Midbrain (tissue), 1 donor: ENCODE results near the gene HRH2.

Experiments used
- DNase-seq: peaks from one replicate; lab custom pipeline; 2025; lab: John Stamatoyannopoulos, UW

The HRH2 gene

DNA sequence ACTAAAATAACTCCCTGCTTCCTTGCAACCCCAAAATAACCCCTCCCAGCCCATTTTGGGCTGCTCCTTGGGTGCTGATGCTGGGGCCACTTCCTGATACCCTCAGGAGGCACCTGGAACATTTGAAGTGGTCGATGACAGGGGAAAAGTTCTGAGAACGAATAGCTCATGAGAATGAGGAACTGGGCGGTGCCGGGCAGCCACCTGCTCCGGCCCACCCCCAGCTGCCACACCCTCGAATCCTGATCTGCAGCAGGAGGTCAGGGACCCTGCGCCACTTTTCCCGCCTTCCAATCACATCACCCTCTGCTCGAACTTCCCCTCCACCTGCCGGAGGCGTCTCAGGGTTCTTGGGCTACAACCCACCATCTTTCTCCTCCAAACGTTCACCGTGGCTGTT is 19.7 kb downstream of the HRH2 start:
- DNase-seq, result no peak

DNA sequence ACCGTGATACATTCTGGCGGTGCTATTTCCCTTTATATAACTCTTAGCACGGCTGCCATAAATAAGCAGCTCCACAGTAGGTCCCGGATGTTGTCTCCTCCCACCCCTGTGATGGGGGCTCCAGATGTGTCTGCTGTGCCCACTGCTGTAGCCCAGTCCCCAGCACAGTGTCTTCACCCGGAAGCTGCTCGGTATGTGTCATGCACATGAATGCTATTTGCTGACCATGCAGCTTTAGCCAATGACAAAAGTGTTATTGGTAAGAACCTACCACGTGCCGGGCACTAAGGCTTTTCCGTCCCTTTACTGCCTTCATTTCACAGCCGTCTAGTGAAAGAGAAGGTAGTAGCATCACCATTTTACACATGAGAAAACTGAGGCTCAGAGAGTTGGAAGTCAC is 20.2 kb downstream of the HRH2 start:
- no peak for DNase-seq

DNA sequence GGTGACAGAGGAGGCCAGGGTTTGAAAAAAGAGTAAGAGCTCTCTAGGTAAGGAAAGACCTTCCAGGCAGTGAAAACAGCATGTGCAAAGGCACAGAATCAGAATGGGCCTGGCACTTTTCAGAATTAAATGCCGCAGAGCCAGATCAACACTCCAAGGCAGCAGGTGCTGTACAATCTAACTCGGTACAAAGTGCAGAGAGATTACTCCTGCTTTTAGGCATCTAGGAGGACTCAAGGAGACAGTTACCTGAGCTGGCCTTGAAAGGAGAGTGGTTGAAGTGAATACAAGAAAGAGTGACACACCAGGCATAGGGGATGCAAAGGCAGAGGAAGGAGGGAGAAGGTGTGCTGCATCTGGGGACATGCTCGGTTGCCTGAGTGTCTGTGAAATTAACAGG is 21.5 kb downstream of the HRH2 start:
- no peak for DNase-seq

DNA sequence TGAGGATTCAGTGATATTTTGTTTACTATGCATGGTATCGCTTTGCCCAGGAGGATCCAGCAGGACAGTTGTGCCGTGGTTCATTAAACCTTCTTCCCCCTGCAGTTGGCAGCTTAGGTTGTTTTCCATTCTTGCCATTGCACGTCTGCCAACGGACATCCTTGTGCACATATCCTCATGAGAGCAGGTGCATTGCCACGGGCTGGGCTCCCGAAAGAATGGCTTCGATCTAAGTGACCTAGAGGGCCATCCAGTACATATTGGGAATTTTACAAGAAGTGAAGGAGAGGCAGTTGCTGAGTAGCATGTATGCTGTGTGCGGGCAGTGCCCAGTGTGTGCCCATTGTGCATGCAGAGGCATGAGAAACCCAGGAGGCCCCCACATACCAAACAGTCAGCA is 22.1 kb downstream of the HRH2 start:
- DNase-seq, result no peak

DNA sequence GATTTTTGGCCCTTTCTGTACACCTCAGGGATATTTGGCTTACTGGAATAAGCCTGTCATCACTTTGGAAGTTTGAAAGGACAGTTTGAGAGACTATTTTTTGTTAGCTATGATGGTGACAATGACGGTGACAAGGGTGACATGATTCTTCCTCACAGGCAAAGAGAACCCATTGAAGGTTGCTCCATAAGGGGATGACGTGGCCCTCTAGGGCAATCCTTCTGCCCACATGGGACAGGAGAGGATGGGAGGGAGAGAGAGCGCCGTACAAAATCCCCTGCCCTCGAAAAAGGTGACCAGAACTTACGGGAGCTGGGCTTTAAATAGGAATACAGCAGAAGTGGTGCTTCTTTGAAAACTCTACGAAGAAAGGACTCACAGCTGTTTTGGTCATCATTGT is 22.6 kb downstream of the HRH2 start:
- no peak for DNase-seq

DNA sequence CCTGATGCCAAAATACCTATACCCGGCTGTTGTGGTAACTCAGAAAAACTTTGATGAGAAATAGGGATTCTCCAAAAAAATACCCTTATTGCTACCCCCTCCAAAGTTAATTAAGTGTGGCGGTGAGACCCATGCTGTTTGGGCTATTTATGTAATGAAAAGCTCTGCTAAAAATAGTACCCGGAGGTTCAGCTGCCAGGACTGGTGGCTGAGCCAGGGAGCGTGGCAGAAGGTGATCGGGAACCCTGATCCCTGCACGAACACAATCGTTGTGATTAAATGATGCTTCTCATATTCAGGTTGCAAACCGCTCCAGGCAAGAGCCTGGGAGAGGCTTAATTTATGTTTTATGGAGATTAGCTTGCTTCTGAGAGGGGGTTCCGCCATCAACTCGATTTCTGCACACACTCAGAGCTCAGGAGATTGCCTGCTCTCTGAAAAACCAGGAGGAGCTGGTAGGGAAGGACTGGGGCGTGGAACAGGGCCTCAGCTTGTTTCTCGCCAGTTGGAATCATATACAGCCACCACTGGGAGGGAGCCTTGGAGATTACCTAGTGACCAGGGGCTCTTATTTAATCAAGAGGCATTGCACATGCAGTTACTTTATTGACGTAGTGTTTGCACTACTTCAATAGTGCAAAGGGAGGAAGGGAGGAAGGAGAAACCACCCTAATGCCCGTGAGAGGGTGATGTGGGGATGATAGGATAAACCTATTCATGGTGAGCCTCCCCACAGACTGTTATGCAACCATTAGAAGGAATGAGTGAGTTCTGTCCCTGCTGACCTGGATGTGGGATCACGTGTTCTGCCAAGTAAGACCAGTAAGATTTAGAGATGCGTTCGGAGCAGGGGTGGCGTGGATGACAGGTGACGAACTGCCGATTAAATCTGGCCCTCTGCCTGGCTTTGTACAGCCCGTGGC is 23.4 kb downstream of the HRH2 start:
- DNase-seq, result no peak

DNA sequence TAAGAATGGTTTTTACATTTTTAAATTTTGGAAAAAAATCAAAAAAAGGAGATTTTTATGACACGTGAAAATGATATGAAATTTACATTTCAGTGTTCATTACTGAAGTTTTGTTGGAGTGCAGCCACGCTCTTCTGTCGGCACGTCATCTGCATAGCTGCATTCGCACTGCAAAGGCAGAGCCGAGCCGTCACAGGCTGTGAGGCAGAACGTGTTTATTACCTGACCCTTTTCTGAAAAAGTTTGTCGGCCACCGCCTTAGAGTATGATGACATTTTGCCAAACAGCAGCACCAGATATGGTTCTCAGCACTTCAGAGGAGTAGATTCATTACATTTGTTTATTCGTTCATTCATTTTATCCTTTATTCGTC is 24.1 kb downstream of the HRH2 start:
- DNase-seq, result no peak

DNA sequence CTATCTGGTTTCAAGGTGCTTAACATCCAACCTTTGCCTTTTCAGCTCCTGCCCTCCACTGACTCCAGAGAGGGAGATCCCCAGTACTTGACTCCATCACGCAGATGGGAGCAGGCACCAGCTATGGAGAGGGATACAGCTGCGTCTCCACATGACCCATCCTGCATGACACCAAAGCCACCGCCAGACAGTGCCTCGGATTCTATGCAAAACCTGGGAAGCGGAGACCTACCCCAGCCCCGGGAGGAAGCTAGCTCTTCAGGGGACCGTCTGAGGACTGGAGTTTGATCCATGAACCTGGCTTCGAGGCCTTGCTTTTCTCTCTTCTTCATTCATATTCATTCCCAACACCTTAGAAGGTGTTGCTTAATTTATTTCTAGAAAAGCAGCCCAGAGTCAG is 24.8 kb downstream of the HRH2 start:
- DNase-seq, result no peak

DNA sequence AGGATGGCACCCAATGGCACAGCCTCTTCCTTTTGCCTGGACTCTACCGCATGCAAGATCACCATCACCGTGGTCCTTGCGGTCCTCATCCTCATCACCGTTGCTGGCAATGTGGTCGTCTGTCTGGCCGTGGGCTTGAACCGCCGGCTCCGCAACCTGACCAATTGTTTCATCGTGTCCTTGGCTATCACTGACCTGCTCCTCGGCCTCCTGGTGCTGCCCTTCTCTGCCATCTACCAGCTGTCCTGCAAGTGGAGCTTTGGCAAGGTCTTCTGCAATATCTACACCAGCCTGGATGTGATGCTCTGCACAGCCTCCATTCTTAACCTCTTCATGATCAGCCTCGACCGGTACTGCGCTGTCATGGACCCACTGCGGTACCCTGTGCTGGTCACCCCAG is 25.4 kb downstream of the HRH2 start:
- DNase-seq, result no peak

DNA sequence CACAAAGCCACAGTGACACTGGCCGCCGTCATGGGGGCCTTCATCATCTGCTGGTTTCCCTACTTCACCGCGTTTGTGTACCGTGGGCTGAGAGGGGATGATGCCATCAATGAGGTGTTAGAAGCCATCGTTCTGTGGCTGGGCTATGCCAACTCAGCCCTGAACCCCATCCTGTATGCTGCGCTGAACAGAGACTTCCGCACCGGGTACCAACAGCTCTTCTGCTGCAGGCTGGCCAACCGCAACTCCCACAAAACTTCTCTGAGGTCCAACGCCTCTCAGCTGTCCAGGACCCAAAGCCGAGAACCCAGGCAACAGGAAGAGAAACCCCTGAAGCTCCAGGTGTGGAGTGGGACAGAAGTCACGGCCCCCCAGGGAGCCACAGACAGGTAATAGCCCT is 26.1 kb downstream of the HRH2 start:
- DNase-seq, result no peak

DNA sequence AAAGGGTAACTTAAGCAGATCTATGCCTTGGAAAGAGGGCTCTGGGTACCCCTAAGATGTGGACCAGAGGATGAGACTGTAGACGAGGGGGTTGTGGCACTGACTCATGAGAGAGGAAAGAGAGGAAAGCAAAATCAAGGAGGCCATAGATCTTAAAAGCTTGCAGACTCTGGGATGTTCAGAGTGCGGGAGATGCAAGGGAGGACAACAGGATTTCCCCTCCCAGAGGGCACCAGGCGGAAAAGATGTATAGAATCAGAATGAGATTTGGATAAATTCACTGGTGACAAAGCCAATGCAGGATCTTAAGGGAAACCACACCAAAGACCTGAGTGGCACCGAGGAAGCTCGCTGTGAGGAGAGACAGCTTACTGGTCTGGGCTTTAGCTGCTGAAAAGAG is 27.1 kb downstream of the HRH2 start:
- no peak for DNase-seq

DNA sequence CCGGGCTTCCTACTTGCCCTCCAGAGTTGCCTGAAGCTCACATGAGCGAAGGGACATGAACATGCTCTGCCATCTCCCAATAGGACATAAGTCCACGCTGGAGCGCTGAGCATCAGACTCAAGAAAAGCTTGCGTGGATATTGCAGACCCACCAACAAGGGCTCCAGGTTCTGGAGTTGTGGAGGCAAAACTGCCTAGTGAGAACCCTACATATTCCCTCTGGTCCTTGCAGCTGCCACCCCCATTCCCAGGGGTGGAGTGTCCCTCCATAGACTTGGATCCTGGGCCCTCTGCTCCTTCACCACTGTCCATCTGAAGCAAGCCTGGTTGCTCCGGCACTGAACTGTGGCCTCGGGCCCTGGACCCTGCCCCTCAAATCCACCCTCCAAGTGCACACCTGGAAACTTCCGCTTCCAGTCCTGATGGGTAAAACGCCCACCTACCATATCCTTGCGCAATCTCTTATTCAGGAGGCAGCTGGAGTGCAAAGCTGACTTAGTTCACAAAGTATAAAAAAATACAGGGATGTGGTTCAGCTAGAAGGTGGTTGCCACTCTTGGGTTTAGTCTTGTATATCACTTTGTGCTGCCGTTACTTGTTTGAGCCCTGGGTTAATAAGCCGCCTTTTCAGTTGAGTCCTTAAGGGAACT is 28.0 kb downstream of the HRH2 start:
- no peak for DNase-seq

DNA sequence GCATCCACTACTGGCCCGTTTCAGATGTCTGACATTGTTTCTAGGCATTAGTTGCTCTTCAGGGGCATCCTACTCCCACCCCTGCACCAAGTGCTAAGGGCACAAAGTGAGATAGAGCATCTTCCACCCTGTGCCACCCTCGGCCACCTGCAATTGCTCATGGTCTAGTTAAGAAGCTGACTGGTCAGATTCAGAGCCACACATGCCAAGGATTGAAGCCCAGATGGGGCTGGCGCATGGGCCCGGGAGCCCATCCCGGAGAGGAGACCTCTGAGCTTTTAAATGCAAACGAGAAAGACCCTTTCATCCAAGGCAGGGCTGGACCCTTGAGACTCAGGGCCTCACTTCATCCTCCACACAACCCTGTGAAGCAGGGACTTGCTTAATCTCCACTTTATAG is 28.5 kb downstream of the HRH2 start:
- DNase-seq, result no peak

DNA sequence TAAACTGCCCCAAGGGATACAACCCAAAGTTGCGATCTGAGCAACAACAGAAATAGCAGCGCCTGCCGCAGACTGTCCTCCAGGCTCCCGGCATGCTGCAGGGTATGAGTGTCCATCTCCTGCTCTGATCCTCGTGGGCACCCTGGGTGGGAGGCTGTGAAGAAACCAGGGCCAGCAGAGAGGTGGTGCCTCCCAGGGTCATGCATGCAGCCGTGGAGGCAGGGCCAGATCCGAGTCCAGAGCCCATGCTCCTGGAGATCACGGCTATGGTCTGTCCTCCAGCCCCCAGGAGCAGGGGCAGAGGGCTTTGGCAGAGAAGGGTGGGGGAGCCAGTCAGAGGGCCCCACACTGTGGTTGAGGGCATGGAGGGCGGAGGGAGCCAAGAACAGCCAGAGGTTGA is 29.0 kb downstream of the HRH2 start:
- no peak for DNase-seq

DNA sequence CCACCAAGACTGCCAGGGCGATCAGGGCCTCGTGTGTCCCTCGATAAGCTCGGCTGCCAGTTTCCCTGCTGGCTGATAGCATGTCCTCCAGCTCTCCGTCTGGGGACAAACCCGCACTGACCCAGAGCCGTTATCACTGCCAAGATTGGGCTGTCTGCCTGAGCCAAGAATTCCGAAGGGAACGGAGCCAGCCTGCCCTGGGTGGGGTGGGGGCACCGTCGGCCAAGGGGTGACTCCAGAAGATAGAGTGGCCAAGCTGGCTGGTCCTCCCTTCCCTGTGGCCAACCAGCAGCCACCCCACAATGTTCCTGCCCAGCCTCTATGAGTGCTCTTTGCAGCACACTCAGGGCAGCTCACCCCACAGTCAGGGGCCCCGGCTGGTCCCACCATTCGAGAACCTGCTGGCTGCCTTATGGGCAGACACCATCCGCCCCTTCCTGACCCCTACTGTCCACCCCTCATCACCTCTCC is 29.4 kb downstream of the HRH2 start:
- no peak for DNase-seq

DNA sequence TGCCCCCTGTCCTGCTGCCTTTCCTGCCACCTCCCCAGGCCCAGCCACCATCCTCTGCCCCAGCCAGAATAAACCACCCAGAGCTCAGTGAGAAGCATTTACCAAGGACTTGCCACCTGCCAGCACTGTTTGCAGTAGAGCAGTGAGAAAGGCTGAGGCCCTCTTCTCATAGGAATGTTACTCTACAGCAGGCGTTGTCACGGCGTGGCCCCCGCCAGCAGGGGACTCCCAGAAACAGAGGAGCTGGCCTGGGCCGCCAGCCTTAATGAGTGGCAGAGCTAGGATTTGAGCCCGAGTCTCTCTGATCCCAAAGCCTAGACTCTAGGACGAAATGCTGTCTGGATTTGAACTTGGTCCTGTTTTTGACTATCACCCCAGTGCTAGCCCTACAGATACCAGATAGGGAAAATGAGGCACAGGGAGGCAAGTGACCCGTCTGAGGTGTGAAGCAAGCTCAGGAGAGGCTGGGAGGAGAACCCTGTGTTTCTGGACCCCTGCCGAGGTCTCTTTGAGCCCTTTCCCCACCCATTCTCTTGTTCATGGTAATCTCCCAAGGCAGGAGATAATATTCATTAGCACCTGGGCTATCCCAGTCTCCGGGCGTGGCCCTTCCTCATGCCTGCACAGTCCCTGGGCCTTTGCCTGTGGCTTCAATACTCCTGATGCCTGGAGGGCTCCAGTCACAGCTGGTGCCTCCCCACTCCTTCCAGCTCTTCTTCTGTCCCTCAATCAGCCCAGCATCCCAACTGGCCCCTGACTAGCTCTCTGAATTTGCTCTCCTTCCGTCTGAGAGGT is 30.7 kb downstream of the HRH2 start:
- no peak for DNase-seq

DNA sequence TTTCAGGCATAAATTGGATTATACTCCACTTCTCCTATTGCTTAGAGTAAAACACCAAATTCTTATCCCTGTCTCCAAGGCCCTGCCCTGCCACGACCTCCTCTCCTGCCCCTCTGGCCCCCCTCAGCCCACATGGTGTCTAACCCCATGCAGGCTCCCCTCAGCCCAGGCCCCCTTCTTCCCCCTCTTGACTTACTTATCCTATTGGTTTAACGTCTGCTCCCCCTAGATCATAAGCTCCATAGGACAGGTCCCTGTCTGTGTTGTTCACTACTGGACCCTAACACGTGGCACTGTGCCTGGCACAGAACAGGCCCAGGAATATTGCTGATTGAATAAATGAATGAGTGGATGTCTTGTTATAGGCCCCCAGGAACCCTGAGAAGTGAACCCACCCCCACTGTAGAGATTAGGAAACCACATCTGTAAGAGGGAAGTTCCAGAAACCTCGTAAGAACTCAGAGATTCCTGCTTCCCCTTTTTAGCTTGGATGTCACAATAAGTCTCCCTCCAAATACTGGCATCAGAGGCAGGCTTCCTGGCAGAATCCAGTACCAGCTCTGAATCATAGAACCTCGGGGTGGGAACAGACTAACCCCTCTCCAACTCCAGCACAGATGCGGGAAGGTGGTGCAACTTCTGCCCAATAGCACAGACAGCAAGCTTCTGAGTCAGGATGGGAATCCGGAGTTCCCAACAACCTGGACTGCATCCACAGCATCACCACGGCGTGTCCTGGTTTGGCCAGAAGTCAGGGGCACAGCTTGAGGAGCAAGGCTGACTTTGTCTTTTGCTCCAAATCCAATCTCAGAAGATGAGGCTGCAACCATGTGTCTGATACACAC is 31.5 kb downstream of the HRH2 start:
- DNase-seq, result no peak

DNA sequence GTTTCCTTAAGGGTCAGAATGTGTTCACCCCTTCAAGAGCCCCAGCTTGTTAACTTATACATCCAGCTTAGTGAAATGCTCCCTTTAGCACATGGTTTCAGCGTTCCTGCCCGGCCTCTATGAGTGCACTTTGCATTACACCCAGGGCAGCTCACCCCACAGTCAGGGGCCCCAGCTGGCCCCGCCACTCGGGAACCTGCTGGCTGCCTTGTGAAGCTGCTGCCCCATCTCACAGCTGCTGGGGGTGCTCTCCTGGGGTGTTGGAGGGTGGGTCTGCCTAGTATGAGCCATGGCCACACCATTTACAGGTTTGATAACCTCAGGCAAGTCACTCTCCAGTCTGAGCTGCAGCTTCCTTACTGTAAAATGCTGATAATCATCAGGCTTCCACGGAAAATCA is 32.2 kb downstream of the HRH2 start:
- no peak for DNase-seq

DNA sequence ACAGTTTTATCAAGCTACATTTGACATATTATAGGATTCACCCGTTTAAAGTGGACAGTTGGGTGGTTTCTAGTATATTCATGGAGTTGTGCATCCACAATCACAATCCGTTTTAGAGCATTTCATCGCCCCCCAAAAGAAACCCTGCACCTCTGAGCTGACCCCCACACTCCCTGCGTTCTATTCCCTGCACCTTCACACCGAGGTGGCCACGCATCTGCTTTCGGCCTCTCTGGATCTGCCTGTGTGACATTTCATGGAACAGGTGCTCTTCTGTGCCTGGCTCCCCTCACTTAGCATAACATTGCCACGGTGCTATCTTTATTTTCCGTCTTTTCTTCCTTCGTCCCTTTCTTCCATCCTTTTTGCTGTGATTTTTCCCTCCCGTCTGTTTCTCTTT is 32.7 kb downstream of the HRH2 start:
- no peak for DNase-seq

DNA sequence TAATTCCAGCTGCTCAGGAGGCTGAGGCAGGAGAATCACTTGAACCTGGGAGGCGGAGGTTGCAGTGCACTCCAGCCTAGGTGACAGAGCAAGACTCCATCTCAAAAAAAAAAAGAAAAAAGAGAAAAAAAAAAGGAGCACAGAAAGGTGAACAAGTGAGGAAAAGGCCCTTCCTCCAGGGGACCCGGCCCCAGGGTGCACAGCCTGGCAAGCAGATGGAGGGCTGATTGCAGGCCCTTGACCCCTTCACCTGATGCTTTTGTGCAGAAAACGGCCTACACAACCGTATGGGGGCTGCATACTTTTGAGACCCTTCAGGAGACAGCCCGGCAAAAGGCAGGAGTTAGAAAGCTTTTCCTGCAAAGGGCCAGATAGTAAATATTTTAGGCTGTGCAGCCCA is 33.9 kb downstream of the HRH2 start:
- no peak for DNase-seq

DNA sequence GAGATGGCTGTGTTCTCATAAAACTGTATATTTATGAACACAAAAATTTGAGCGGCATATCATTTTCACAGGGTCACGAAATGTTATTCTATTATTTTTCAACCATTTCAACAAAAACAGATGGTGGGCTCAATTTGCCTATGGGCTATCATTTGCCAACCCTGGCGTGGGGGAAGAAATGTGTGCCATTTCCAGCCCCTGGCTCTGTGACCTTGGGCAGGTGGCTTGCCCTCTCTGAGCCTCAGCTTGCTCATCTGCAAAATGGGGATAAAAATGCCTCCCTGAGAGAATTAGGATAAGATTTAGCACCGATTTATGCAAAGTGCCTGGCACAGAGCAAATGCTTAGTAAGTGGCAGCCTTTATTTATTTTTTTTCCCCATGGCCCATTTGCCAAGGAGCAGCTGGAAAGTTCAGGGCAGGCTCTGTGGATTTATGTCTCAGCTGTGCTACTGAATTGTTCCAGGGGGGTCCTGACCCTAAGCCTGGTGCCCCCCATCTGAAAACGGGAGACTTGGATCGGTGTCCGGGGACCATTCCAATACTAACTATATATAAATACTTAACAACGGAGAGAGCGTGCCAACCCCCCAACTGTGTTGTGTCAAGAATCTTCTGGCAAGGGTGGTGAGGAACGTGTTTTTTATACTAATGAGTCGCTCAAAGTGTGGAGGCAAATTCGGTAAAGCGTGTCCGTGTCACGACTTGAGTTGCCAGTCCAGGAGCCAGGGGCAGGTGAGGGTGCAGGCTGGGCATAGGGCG is 34.5 kb downstream of the HRH2 start:
- no peak for DNase-seq
